GM12878 (cell line): ENCODE data around the gene RIT1.

ENCODE experiments used
- NFYA ChIP-seq: IDR thresholded peaks from 2 replicates; pipeline ENCODE4 v1.6.1; 2011; ENCODE audit warnings: low read depth, mild to moderate bottlenecking, low read length, improper control_type of control experiment, borderline replicate concordance
- POLR2A ChIP-seq: IDR thresholded peaks from 2 replicates; pipeline ENCODE4 v1.6.1; 2011; ENCODE audit warnings: low read depth, mild to moderate bottlenecking, low read length
- POLR2AphosphoS5 ChIP-seq: IDR thresholded peaks from 2 replicates; pipeline ENCODE4 v1.6.1; 2011; ENCODE audit warnings: mild to moderate bottlenecking, low read length, inconsistent platforms

DNA sequence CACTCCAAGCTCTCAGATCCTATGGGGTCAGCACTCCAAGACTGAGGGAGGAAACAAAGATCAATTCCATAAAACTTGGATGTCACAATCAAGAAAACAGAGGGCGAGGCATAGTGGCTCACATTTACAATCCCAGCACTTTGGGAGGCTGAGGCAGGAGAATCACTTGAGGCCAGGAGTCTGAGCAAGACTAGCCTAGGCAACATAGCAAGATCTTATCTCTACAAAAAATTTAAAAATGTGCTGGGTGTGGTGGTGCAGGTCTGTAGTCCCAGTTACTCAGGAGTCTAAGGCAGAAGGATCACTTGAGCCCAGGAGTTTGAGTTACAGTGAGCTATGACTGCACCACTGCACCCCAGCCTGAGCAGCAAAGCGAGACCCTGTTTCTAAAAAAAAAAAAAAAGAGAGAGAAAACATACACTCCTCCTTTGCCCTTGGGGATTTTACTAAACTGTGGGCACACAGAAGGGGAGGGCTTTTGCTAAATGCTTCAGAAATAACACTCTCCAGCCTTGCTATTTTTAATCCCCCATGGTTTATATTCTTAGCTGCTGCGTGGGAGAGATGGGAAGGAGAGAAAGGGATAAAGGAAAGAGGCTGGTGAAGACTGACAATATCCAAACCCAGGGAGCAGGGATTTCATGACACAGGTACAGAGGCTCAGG lies 49.1 kb upstream of the RIT1 start:
- TF ChIP-seq POLR2A: no peak
- no peak for TF ChIP-seq POLR2AphosphoS5
- TF ChIP-seq NFYA: no peak
